Fibroblast of peridontal ligament (primary cell): ENCODE results near the gene AFG3L2.
A peak's percentile ranks its signal among the peaks of the same experiment; 100 is the strongest.
"Not testable (repeated sequence)": the region's sequence is repeated elsewhere in the genome, so short reads cannot be mapped to it uniquely, and the experiment has no call there.

Experiments
- DNase-seq: peaks from one replicate; pipeline ENCODE4 v3.0.0-alpha.2; 2010; ENCODE audit errors: extremely low read depth

AFG3L2 gene

DNA sequence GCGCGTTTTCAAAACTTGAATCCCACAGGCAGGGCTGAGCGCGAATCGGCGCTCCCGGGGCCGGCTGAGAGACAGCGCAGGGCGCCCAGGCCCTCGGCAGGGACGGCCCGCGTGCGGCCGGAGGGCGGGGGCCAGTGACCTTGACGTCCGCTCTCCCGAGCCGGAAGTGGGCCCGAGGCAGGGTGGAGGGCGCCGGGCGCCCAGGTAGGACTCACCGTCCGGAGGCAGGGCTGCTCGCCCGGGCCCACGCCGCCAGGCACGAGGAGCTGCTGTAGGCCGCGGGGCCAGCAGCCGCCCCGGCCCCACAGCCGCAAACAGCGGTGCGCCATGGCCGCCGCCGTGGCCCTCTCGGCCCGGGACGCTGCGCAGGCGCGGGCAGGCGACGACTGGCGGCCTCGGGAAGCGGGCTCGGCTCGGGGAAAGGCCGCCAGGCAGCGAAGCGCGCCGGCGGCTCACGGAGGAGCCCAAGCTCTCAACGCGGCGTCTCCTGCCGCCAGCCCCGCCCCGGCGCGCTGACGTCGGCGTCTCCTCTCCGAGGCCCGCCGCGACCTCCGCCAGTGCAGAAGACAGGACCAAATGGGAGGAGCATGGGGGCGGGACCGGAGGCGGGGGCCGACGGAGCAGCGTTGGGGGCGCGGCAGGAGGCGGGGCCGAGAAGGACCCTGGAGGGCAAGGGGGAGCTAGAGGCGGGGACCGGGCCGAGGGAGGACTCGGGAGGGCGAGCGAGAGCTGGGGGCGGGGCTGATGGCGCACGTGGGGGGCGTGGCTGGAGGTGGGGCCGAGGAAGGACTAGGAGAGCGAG lies at the start of gene AFG3L2:
AFG3L2 (minus strand) TSS at position 474 of the 802 bp plus-strand sequence; CDS start at position 329, 145 bp downstream.
- DNase-seq = peak; percentile 97

DNA sequence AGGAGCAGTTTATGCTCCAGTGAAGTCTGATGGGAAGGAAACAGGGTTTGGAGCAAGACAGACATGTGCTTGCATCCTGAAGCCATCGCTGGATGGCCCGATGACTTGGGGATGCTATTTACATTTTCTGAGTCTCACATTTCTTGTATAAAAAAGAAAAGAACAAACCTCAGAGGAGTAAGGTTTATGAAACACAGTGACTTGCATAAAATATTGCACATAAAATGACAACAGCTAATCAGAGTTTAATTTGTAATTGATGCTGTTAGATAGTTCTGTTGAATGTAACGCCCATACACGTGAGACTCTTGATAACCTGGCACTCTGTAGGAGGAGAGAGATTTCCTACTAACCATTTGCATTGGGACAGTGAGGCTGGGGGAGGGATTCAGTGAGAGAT lies 47.2 kb upstream of the AFG3L2 start:
- DNase-seq = no peak

DNA sequence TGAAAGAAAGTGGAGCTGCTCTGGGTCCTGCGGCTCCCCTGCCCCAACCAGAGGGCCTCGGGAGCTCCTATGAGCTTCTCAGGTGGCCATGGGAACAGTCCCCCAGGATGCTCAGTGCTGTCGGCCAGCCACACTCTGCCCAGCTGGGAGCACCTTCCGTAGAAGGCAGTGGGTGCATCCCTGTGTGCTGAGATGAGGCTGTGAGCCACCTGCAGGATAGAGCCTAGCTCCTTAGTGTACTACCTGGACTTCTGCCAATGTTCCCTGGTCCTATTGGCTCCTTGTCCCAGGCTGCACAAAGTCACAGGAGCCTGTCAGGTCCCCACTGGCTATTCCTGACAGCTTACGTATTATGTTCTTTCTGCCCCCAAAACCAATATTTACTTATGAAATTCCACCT lies 46.8 kb upstream of the AFG3L2 start:
- no peak for DNase-seq

GRCh38 chr18:12423393-12423792 lies 46.4 kb upstream of the AFG3L2 start:
- DNase-seq = no peak

DNA sequence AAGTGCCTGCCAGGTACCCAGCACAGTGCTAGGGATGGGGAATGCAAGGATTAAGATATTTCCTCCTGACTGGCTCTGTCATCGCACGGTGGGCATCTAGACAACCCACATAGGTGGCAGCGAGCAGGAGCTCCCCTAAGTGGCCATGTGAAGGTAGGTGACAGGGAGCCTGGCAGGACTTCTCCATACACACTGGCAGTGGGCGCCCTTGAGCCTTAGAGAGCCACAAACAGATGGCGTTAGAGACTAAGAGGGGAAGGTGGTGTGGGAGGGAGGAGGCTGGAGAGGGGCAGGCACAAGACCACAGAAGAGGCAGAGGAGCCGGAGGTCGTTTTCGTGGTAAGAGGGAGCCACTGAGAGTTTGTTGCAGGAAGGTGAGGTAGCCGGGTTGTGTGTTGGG lies 45.9 kb upstream of the AFG3L2 start:
- DNase-seq = no peak

DNA sequence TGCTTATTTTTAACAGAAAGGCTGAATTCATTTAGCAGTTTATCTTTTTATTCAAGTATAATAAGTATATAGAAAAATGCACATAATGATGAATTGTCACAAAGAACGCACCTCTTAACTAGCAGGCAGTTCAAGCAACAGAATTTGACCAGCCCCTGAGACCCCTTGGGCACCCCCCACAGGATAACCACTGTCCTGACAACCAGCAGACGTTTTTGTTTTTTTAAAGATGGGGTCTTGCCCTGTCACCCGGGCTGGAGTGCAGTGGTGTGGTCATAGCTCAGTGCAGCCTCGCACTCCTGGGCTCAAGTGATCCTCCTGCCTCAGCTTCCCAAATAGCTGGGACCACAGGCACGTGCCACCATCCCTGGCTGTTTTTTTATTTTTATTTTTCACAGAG lies 44.7 kb upstream of the AFG3L2 start:
- DNase-seq = no peak

- no peak for DNase-seq
Observed at GRCh38 chr18:12420821-12421421, 43.9 kb upstream of the AFG3L2 start.

GRCh38 chr18:12417687-12418086 lies 40.7 kb upstream of the AFG3L2 start:
- no peak for DNase-seq

DNA sequence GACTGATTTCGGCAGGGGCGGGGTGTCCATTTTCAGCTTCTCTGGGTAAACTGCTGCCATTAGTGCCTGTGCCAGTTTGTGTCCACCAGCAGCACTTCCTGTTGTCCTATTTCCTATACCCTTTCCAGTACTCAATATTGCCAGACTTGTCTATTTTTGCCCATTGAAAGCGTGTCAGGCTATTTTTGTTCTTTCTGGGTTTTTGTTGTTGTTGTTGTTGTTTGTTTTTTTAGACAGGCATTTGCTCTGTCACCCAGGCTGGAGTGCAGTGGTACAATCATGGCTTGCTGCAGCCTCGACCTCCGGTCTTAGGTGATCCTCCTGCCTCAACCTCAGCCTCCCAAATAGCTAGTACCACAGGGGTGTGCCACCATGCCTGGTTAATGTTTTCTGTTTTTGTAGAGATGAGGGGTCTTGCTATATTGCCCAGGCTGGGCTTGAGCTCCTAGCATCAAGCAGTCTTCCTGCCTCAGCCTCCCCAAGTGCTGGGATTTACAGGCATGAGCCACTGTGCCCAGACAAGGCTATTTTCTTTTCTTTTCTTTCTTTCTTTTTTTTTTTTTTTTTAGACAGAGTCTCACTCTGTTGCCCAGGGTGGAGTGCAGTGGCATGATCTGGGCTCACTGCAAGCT lies 39.2 kb upstream of the AFG3L2 start:
- DNase-seq = no peak

GRCh38 chr18:12411456-12411855 lies 34.4 kb upstream of the AFG3L2 start:
- DNase-seq = no peak

DNA sequence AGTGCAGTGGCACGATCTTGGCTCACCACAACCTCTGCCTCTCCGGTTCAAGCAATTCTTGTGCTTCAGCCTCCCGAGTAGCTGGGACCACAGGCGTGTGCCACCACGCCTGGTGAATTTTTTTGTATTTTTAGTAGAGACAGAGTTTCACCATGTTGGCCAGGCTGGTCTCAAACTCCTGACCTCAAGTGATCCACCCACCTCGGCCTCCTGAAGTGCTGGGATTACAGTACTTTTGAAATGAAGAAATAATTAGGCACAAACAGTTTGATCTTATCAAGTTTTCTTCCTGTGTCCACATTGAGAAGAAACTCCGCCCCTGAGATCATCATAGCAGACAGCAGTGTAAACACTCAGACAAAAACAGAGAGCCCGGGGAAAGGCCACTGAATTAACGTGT lies 33.7 kb upstream of the AFG3L2 start:
- not testable (repeated sequence) for DNase-seq

DNA sequence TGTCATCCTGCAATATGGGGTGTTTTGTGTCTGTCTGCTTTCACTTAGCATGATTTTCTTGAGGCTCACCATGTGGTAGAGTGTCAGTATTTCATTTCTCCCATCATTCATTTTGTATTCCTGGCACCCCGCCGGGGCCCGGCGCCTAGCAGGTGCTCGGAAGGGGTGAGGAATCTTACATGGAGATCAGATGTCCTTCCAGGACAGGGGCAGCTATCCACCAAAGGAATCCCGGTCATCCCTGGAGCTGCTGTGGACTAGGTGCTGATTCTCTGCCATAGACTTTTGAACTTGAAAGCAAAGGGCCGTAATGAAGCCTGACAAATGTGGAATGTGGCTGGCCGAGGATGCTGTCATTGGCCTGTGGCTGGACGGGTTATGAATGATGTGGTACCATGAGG lies 33.1 kb upstream of the AFG3L2 start:
- DNase-seq = no peak

GRCh38 chr18:12409469-12409868 lies 32.4 kb upstream of the AFG3L2 start:
- DNase-seq = no peak

DNA sequence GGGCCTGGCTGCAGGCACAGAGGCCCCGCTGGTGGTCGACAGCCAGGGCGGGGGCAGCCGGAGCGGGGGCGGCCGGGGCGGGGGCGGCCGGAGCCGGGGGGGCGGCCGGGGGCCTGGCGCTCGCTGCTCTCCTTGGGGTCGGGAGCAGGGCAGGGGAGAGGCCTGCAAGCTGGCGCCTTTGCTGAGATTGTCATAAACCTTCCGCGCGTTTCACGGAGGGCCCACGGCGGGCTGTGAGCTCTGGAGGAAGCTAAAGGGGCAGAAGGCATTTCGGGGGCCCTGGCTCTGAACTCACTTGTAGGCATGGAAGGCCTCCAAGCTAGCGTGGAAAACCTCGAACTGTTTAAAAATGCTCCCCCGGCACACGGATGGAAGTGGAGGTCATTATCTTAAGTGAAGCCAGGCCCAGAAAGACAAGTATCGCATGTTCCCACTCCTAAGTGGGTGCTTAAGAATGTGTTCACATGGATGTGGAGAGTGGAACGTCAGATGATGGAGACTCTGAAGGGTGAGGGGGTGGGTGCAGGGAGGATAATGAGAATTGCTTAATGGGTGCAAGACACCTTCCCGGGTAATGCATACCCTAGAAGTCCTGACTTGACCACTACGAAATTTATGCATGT lies 31.3 kb upstream of the AFG3L2 start:
- peak; percentile 34 for DNase-seq

DNA sequence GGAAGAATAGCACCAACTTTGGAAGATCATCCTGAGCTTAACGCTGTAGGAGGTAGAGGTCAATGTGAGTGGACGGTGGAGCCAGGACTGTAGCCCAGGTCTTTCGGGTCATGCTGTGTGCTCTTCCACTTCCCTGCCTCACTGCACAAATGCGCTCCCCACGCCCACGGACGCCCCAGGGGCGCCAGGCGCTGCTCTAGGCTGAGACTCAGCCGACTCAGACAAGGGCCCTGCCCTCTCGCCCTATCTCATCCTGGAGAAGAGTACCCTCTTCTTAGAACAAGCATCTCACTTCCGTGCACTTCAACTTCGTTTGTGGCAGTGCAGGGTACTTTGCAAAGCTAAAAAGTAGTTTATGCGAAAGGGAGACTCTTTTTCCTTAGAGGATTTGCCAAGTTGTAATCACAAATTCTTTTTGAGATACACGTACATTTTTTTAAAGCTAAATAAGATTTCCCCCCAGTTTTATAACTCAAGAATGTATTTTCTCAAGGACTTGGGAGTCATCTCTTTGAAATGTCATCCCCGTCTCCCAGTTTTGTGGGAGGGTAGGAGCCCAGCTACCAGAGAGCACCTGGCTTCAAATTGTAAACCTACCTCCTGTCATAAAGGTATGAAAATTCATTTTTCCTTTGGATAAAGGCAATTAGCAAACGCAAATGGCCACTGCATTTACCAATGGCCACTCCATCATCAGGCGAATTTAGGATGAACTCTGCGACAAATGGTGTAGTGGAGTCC lies 29.5 kb upstream of the AFG3L2 start:
- DNase-seq = no peak

DNA sequence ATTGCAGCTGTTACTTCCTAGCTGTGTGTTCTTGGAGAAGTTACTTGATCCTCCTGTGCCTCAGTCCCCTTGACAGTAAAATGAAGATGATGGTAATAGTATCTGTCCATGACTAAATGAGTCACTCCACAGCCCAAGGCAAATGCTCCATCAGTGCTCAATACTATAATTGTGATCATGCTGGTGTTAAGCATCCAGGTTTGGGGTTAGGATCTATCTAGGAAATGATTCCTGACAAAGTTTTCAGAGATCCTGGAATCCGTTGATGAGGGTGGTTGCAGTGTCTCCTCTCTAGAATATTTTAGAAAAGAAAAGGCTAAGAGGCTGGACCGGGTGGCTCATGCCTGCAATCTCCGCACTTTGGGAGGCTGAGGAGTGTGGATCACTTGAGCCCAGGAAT lies 28.0 kb upstream of the AFG3L2 start:
- no peak for DNase-seq

DNA sequence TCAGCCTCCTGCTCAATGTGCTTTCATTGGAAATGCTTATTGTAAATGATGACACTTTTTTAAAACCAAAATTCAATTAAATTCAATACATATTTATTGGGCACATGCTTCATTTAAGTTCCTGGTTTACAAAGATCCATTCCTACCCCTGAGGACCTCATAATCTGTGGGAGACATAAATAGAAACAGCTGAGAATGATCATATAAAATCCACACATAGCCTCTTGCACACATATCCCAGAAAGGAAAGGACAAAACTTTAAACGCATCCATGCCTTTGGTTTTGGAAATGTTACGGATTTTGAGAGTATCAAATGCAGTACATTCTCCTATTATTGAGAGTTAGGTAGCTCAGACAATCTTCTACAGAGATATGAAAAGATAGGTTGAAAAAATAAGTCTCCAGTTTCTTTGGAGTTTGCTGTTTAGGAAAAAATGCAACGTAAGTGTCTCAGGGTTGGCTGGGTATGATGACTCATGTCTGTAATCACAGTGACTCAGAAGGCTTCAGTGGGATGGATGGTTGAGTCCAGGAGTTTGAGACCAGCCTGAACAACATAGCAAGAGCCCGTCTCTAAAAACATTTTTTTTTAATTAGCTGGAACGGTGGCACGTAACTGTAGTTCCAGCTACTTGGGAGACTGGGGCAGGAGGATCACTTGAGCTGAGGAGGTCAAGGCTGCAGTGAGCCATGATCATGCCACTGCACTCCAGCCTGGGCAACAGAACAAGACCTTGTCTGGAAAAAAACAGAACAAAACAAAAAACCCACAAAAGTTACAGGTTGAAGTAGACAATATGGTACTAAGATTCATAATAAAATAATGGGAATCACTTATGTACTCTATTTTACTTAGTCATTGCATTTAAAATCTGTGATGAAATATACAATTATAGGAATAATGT lies 26.8 kb upstream of the AFG3L2 start:
- DNase-seq = peak; percentile 94

DNA sequence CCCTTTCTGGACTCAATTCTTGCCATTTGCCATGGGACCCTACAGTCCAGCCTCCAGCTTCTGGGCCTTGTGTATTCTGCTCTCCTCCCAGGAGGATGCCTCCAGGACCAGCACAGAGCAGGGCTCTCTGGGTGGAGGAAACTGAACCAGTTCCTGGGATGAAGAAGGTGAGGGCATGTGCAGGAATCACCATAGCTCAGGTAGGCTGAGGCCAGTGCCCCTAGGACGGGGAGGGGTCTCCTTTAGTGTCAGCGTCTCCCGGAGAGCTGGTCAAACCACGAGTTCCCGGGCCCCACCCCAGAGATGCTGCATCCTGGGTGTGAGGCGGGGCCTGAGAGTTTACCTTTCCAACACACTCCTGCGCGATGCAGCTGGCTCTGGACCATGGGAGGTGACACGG lies 24.9 kb upstream of the AFG3L2 start:
- DNase-seq = no peak

DNA sequence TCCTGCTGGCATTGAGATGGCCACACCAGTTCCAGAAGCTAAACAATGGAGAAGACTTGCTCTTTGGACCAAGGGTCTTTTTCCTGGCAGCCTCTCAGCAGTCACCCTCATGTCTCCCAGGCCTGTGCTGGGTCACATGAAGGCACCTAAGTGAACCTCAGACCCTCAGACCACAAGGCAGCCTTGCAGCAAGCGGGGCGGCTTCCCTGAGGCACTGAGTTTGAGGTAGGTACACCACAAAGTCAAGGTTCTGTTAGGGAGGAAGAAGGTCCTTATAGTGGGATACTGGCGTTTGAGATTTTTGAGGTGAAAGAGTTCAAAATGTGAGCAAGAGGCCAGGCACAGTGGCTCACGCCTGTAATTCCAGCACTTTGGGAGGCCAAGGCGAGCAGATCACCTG lies 22.2 kb upstream of the AFG3L2 start:
- no peak for DNase-seq

DNA sequence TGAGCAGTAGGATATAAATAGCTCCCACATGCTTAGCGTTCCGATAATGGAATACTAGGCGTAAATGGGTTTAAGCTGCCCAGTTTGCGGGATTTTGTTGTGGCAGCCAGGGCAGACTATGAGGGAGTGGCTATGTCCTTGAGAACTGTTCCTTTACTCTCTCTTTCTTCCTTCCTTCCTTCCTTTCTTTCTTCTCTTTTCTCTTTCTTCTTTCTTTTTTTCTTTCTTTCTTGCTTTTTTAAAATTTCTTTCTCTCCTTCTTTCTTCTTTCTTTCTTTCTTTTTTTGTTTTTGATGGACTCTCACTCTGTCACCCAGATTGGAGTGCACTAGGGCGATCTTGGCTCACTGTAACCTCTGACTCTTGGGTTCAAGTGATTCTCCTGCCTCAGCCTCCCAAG lies 21.6 kb upstream of the AFG3L2 start:
- no peak for DNase-seq

GRCh38 chr18:12397793-12398192 lies 20.8 kb upstream of the AFG3L2 start:
- no peak for DNase-seq
